ENCODE results near the gene CDYL2.

DNA sequence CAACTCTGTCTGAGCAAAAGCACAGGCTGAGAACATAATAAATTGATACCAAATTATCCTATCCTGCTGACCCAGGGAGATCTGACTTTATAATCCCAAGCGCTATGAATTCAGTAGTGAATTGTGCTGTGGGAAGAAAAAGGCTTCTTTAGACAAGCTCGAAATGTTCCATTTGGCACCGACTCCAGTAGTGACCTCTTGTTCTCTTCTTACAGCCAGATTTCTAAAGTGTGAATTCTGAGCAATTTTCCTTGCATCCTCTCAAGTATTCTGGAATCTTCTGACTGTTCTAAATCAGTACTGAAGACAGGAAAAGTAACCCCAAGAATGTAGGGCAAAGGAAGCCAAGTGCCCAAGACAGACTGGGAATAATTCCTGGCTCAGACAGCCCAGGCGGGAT lies 58.2 kb downstream of the CDYL2 start:
- TF ChIP-seq, protein P1, sequence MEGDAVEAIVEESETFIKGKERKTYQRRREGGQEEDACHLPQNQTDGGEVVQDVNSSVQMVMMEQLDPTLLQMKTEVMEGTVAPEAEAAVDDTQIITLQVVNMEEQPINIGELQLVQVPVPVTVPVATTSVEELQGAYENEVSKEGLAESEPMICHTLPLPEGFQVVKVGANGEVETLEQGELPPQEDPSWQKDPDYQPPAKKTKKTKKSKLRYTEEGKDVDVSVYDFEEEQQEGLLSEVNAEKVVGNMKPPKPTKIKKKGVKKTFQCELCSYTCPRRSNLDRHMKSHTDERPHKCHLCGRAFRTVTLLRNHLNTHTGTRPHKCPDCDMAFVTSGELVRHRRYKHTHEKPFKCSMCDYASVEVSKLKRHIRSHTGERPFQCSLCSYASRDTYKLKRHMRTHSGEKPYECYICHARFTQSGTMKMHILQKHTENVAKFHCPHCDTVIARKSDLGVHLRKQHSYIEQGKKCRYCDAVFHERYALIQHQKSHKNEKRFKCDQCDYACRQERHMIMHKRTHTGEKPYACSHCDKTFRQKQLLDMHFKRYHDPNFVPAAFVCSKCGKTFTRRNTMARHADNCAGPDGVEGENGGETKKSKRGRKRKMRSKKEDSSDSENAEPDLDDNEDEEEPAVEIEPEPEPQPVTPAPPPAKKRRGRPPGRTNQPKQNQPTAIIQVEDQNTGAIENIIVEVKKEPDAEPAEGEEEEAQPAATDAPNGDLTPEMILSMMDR (IDR thresholded peaks at IDR 0.05), result no peak
- TF ChIP-seq POLR2A (IDR thresholded peaks at IDR 0.05) (no peak), POLR2AphosphoS5 (IDR thresholded peaks at IDR 0.05) (no peak)
